PFSK-1 (cell line): Measurements from ENCODE around the gene PI4KB.
A peak's percentile ranks its signal among the peaks of the same experiment; 100 is the strongest.

Experiments used
- FOXP2 ChIP-seq: optimal IDR thresholded peaks from 2 replicates; pipeline ENCODE3; 2011; ENCODE audit warnings: borderline replicate concordance, control low read depth, inconsistent platforms; ENCODE audit not compliant: insufficient read depth; ENCODE audit errors: extremely low read length, extremely low read depth
- POLR2AphosphoS5 ChIP-seq: IDR thresholded peaks from 2 replicates; pipeline ENCODE4 v1.6.1; 2012; ENCODE audit warnings: low read depth, mild to moderate bottlenecking, control low read depth, low read length, moderate library complexity
- REST ChIP-seq, 2 experiments: IDR thresholded peaks; 2 replicates each; pipeline versions ENCODE4 v1.6.1 to v1.8.0; 2011 to 2012; ENCODE audit warnings: low read depth in 2 of 2, low read length in 2 of 2, control low read depth in 1 of 2, inconsistent platforms in 1 of 2, mild to moderate bottlenecking in 1 of 2, moderate library complexity in 1 of 2; ENCODE audit not compliant: insufficient read depth in 1 of 2
- SIN3A ChIP-seq: IDR thresholded peaks from 2 replicates; pipeline ENCODE4 v1.6.1; 2012; ENCODE audit warnings: mild to moderate bottlenecking, low read length, moderate library complexity, borderline replicate concordance; ENCODE audit not compliant: insufficient read depth
- TAF1 ChIP-seq: IDR thresholded peaks from 2 replicates; pipeline ENCODE4 v1.6.1; 2012; ENCODE audit warnings: low read length, control low read depth, borderline replicate concordance; ENCODE audit not compliant: insufficient read depth

Gene PI4KB

DNA sequence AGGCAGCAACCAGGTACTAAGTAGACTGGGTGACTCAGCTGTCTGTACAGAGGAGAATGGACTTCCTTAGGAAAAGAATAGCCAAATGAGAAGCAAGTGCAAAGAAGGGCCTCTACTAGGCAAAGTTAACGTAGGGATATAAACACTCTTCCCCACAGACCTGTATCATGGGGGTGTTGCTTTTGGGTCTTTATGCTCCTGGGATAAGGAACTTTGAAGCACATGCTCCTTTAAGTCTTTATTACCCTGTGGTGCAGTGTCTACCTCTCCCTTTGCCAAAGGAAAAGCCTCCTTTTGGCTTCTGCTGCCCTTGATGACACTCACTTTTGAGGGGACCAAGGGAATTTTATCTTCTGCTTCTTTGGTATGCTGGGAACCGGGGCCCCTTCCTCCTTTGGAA lies 14.8 kb upstream of the PI4KB start:
- TF ChIP-seq POLR2AphosphoS5 (0 out of 2 replicates have a peak, but pooled peaks have one; percentile 17), SIN3A (no peak), REST (IDR thresholded peaks at IDR 0.05; ENCODE audit: insufficient read depth in 1 of 2, low read depth in 2 of 2, low read length in 2 of 2) (no peak), TAF1 (no peak), FOXP2 (no peak)

GRCh38 chr1:151340870-151341754 lies 13.9 kb upstream of the PI4KB start:
- TF ChIP-seq POLR2AphosphoS5 = peak; percentile 32; the same call in 1 of the 2 replicates
- TF ChIP-seq REST (IDR thresholded peaks at IDR 0.05; ENCODE audit: insufficient read depth in 1 of 2, low read depth in 2 of 2, low read length in 2 of 2) = no peak

DNA sequence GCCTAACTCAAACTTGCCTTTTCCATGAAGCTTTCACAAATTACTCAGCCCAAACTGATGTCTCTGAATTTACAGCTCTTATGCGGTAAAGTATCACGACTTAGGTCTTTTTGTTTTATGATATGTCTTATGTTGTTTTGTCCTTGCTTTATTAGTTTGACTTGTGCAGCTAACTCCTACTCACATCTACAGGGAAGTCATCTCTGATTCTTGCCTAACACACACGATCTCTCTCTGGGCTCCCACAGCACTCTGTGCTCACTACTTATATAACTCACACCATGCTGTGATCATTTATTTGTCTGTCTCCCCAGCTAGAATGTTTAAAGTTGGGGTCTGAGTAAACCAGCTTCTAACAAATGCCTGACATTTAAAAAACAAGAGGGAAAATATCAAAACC lies 9.3 kb upstream of the PI4KB start:
- TF ChIP-seq SIN3A (no peak), FOXP2 (no peak), POLR2AphosphoS5 (no peak), REST (IDR thresholded peaks at IDR 0.05; ENCODE audit: insufficient read depth in 1 of 2, low read depth in 2 of 2, low read length in 2 of 2) (no peak), TAF1 (no peak)

DNA sequence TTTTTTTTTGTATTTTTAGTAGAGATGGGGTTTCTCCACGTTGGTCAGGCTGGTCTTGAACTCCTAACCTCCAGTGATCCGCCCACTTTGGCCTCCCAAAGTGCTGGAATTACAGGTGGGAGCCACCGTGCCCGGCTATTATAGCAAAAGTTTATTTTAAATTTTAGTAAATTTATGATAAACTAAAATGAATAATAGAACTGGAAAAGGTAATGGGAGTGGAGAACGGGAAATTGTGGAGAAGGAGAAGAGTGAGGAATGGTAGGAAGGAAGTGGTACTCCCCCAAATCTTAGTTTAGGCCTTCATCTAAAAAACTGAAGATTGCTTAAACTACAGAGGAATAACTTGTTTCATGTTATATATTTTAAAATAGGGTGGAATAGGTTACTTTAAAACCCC lies 7.6 kb upstream of the PI4KB start:
- TF ChIP-seq SIN3A = no peak
- no peak for TF ChIP-seq FOXP2
- TF ChIP-seq POLR2AphosphoS5 = no peak
- TF ChIP-seq TAF1 = no peak
- no peak for TF ChIP-seq REST (IDR thresholded peaks at IDR 0.05; ENCODE audit: insufficient read depth in 1 of 2, low read depth in 2 of 2, low read length in 2 of 2)
